Measurements from ENCODE around the gene RAD21L1.

DNA sequence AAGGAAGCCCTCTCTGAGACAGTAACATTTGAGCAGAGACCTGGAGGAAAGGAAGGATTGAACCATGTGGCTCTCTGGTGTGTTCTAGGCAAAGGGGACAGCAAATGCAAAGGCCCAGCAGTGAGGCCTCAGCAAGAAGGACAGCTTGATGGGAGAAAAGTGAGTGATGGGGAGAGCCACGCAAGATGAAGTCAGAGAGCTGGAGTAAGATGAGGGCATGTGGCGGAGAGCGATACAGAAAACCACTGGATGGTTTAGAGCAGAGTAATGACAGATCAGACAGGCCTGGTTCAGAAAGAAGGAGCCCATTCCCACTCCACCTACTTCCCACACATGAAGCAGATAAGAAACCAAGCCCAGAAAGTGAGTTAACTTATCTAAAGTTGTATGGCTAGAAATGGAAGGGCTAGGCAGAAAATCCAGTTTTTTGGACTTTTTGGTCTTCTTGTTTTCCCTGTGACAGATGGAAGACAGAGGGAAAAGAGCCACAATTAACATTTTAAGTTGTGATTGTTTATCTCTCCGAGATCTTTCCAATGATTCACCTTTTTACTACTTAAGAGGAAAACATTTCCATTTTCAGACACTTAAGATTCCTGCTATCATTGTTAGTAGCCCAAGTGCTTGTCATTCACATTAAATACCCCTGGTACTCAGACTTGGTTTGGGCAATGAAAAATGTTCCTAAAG lies 39.5 kb downstream of the RAD21L1 start:
- TF ChIP-seq, protein P1, sequence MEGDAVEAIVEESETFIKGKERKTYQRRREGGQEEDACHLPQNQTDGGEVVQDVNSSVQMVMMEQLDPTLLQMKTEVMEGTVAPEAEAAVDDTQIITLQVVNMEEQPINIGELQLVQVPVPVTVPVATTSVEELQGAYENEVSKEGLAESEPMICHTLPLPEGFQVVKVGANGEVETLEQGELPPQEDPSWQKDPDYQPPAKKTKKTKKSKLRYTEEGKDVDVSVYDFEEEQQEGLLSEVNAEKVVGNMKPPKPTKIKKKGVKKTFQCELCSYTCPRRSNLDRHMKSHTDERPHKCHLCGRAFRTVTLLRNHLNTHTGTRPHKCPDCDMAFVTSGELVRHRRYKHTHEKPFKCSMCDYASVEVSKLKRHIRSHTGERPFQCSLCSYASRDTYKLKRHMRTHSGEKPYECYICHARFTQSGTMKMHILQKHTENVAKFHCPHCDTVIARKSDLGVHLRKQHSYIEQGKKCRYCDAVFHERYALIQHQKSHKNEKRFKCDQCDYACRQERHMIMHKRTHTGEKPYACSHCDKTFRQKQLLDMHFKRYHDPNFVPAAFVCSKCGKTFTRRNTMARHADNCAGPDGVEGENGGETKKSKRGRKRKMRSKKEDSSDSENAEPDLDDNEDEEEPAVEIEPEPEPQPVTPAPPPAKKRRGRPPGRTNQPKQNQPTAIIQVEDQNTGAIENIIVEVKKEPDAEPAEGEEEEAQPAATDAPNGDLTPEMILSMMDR (IDR thresholded peaks at IDR 0.05), result no peak
- no peak for TF ChIP-seq POLR2AphosphoS5 (IDR thresholded peaks at IDR 0.05)

Data from gastroesophageal sphincter (tissue), 3 donors.